CD8-positive, alpha-beta memory T cell (primary cell): ENCODE measurements around the gene NUP188. TPM values are rescaled to one million over a fixed set of nuclear protein-coding genes. Genes with fewer than 3 reads are reported as not detected.

Source experiments
- CTCF ChIA-PET: fragments of 350-600 bp; sonication (Branson Sonifier 250); formaldehyde crosslinking; loops from one replicate; lab custom pipeline; 2021; ENCODE audit warnings: antibody characterized with exemption; lab: Charles Lee
- POLR2A ChIA-PET: fragments of 350-600 bp; sonication (Branson Sonifier 250); formaldehyde crosslinking; loops from one replicate; lab custom pipeline; 2021; ENCODE audit warnings: antibody characterized with exemption; lab: Charles Lee
- DNase-seq, 5 donors: peaks; one replicate each; pipeline versions ENCODE4 v3.0.0 to v3.0.0-alpha.2; 2020 to 2022; ENCODE audit warnings: mixed read lengths in 1 of 5
- H3K27ac ChIP-seq: one replicate; pipeline ENCODE4 v1.7.0; 2013; ENCODE audit warnings: low read depth, mild to moderate bottlenecking, low read length, moderate library complexity
- H3K27me3 ChIP-seq: 2 replicates; pipeline ENCODE4 v1.7.0; 2013; ENCODE audit warnings: low read length, mild to moderate bottlenecking; ENCODE audit not compliant: insufficient read depth, poor library complexity, severe bottlenecking
- H3K36me3 ChIP-seq: 2 replicates; pipeline ENCODE4 v1.7.0; 2013; ENCODE audit warnings: mild to moderate bottlenecking, low read length, moderate library complexity; ENCODE audit not compliant: insufficient read depth
- H3K4me1 ChIP-seq: 2 replicates; pipeline ENCODE4 v1.7.0; 2013; ENCODE audit warnings: mild to moderate bottlenecking, low read length, moderate library complexity; ENCODE audit not compliant: insufficient read depth
- H3K4me3 ChIP-seq: 2 replicates; pipeline ENCODE4 v1.7.0; 2013; ENCODE audit warnings: mild to moderate bottlenecking, low read length
- H3K9me3 ChIP-seq: 2 replicates; pipeline ENCODE4 v1.7.0; 2013; ENCODE audit warnings: mild to moderate bottlenecking, low read length
- H3K27ac Mint-ChIP-seq, 8 donors: one replicate each; pipeline ENCODE4 v1.8.0; 2020 to 2021; ENCODE audit warnings: mixed read lengths in 8 of 8, mild to moderate bottlenecking in 6 of 8, inconsistent platforms in 3 of 8, moderate library complexity in 3 of 8
- H3K27me3 Mint-ChIP-seq, 2 donors: one replicate each; pipeline ENCODE4 v1.8.0; 2020 to 2021; ENCODE audit warnings: mixed read lengths in 2 of 2, mild to moderate bottlenecking in 1 of 2, moderate library complexity in 1 of 2
- H3K36me3 Mint-ChIP-seq, 3 donors: one replicate each; pipeline ENCODE4 v1.8.0; 2020 to 2021; ENCODE audit warnings: mixed read lengths in 3 of 3, inconsistent platforms in 1 of 3, mild to moderate bottlenecking in 1 of 3
- H3K4me1 Mint-ChIP-seq, 3 donors: one replicate each; pipeline ENCODE4 v1.8.0; 2020 to 2021; ENCODE audit warnings: mixed read lengths in 3 of 3, inconsistent platforms in 1 of 3, mild to moderate bottlenecking in 1 of 3
- H3K4me3 Mint-ChIP-seq, 7 donors: one replicate each; pipeline ENCODE4 v1.8.0; 2020 to 2021; ENCODE audit warnings: mixed read lengths in 7 of 7, mild to moderate bottlenecking in 6 of 7, moderate library complexity in 4 of 7, inconsistent platforms in 2 of 7
- H3K9me3 Mint-ChIP-seq, 5 donors: one replicate each; pipeline ENCODE4 v1.8.0; 2020 to 2022; ENCODE audit warnings: mixed read lengths in 5 of 5, mild to moderate bottlenecking in 3 of 5, moderate library complexity in 2 of 5, inconsistent platforms in 1 of 5
- polyA plus RNA-seq: library from polyadenylated mRNA; unstranded; fragments of 300-500 nt; fragmentation: Illumina TruSeq; gene quantifications from one replicate; pipeline ENCODE4 v1.2.3, GENCODE V29; 2021
- total RNA-seq, 2 experiments: library from RNA; stranded (reverse); gene quantifications; one replicate each; pipeline ENCODE4 v1.2.3, GENCODE V29; 2021

NUP188 gene
- total and polyA plus RNA-seq, 3 experiments from 2014 or later, result 41.3 to 150 (median 144) TPM

- Mint-ChIP-seq H3K27me3 (no peaks in the 10 kb centered on the region), H3K36me3 (peaks cover 0 to 82% (median 4%) of the 10 kb centered on the region in 3 donors), H3K4me1 (no peaks in the 10 kb centered on the region), H3K9me3 (no peaks in the 10 kb centered on the region), H3K27ac (peak overlapping the region in 1 of 8 donors; percentile 51), H3K4me3 (no peak overlapping the region)
- Histone ChIP-seq H3K4me3 (no peak overlapping the region), H3K4me1 (no peaks in the 10 kb centered on the region), H3K36me3 (peaks cover 4% of the 10 kb centered on the region), H3K27ac (no peak overlapping the region), H3K27me3 (no peaks in the 10 kb centered on the region), H3K9me3 (no peaks in the 10 kb centered on the region)
- POLR2A ChIA-PET, result no interaction called here
- CTCF ChIA-PET, result interaction anchor here (1.1 to 1.8 kb wide), 2 partner anchors 13 to 21 kb away, joined by 4 to 6 read pairs; partner anchors contain the start of gene SH3GLB2
- no peak for DNase-seq
Measured at GRCh38 chr9:129007035-129007765, 59.7 kb downstream of the NUP188 start.

DNA sequence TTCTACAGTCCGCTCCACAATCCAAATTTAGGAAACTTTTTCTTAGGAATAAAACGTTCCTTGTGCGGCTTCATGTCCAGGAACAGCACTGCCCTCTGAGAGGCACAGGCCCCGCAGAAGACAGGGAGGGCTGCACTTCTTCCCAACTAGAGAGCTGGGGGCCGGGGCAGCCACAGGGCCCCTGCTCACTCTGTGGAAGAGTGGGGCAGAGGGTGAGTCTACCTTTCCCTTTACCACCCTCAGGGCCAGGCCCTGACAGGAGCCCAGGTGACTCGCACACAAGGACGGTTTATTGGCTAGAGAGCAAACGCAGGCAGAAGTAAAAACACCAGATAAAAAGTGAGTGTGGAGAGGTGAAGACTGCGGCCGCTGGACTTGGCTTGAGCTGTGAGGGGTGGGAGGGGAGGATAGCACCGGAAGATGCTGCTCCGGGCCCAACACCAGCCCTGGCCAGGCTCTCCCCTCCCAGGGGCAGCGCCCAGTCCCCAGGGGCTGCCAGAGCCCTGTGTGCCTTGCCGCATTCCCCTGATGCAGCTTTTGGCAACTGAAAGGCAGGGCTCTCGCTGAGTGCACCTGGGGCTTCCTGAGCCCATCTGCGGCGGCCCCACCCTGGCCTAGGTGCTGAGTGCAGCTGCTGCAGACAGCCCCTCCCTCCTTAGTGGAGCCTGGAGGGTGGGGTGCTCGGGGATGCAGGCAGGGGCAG, 60.4 kb downstream of the NUP188 start:
- CTCF ChIA-PET, result interaction anchor here (1.1 to 1.8 kb wide), 2 partner anchors 12 to 20 kb away, joined by 4 to 6 read pairs; partner anchors contain the start of gene SH3GLB2
- H3K36me3 ChIP-seq, result no peaks in the 10 kb centered on the region
- no peaks in the 10 kb centered on the region for H3K27me3 ChIP-seq
- no peak for DNase-seq
- no peaks in the 10 kb centered on the region for H3K4me1 ChIP-seq
- POLR2A ChIA-PET, result no interaction called here
- H3K36me3 Mint-ChIP-seq, result peaks cover 0 to 82% (median 0%) of the 10 kb centered on the region in 3 donors
- no peaks in the 10 kb centered on the region for H3K27me3 Mint-ChIP-seq
- peak overlapping the region in 1 of 8 donors; percentile 80 for H3K27ac Mint-ChIP-seq
- no peaks in the 10 kb centered on the region for H3K4me1 Mint-ChIP-seq
- no peaks in the 10 kb centered on the region for H3K9me3 ChIP-seq
- no peak overlapping the region for H3K4me3 ChIP-seq
- no peaks in the 10 kb centered on the region for H3K9me3 Mint-ChIP-seq
- H3K27ac ChIP-seq, result no peak overlapping the region
- no peak overlapping the region for H3K4me3 Mint-ChIP-seq

DNA sequence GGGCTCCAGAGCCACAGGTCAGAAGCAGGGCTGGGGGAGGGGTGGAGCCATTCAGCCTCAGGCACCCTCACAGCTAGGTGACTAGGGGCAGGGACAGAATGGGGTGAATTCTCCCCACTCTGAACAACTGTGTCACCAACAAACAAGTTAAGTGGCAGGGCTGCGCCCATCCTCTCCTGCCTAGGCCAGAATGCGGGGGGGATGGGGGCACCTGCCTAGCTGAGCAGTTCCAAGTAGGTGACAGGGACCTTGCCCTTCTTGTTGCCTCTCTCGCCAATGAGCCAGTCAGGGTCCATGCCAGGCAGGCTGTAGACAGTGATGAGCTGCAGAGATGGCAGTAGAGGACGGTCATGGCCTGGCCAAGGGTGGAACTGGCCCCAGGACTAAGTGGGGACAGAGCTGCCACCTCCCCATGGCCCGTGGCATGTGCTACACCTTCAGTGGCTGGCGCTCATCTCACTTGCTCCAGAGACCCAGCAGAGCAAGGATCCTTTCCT, 61.0 kb downstream of the NUP188 start:
- H3K27ac Mint-ChIP-seq, result no peak overlapping the region
- POLR2A ChIA-PET, result no interaction called here

DNA sequence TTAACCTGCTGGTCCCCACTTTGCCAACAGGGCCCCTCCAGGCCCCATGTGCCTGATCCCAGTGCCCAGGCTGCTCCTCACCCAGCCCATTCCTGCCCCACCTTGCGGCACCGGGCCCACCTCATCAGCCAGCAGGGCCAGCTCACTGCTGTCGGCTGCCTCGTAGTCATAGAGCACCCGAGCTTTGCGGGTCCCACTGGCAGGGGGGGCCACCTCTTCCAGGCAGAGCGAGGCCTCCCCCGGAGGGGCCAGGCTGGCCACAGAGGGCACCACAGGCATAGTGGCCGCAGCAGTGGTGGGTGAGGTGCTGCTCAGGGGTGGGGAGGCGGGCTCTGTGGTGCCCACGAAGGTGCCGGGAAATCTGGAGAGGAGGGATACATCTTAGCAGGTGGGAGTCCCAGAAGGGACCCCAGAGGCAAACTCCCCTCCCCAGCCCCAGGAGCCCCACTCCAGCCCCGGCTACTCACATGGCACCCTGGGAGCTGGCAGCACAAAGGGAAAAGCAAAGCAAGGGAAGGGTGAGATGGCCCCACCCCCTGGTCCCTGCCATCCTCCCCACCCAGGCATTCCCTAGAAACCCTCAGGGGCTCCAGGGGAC, 61.6 kb downstream of the NUP188 start:
- Mint-ChIP-seq H3K27me3 (no peaks in the 10 kb centered on the region), H3K36me3 (peaks cover 0 to 84% (median 0%) of the 10 kb centered on the region in 3 donors), H3K4me1 (no peaks in the 10 kb centered on the region), H3K9me3 (no peaks in the 10 kb centered on the region), H3K4me3 (no peak overlapping the region), H3K27ac (no peak overlapping the region)
- H3K9me3 ChIP-seq, result no peaks in the 10 kb centered on the region
- ChIA-PET POLR2A (no interaction called here), CTCF (no interaction called here)
- H3K4me1 ChIP-seq, result no peaks in the 10 kb centered on the region
- H3K27me3 ChIP-seq, result no peaks in the 10 kb centered on the region
- no peaks in the 10 kb centered on the region for H3K36me3 ChIP-seq
- H3K4me3 ChIP-seq, result no peak overlapping the region
- no peak for DNase-seq
- H3K27ac ChIP-seq, result no peak overlapping the region

More for the DNA sequence above, 61.0 kb downstream of the NUP188 start:
- Histone ChIP-seq H3K9me3 (no peaks in the 10 kb centered on the region), H3K4me3 (no peak overlapping the region), H3K36me3 (no peaks in the 10 kb centered on the region), H3K27ac (no peak overlapping the region), H3K4me1 (no peaks in the 10 kb centered on the region), H3K27me3 (no peaks in the 10 kb centered on the region)
- Mint-ChIP-seq H3K9me3 (no peaks in the 10 kb centered on the region), H3K4me1 (no peaks in the 10 kb centered on the region), H3K27me3 (no peaks in the 10 kb centered on the region), H3K36me3 (peaks cover 0 to 82% (median 0%) of the 10 kb centered on the region in 3 donors), H3K4me3 (no peak overlapping the region)
- CTCF ChIA-PET, result no interaction called here
- DNase-seq, result no peak

DNA sequence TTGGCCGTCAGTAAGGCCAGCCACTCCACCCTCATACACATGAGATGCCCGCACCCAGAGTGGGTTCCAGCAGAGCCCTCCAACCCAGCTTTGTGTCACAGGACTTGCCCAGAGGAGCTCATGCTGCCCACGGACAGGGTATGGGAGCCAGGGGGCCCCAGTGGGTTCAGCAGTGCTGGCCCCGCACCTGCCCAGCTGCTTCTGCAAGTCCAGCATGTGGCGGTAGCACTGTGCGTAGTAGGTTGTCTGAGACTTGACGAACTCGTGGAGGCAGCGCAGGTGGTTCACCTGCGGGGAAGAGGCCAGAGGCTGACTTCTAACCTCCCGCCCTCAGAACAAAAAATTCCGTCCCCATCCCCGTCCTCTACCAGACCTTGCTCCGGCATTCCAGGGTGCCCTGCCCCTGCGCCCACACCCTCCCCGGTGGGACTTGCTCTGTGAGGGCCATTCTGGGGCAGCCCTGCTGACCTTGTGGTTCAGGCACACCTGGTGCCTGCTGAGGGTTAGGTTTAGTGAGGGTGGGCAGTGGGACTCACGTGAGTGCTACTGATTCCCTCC, 62.2 kb downstream of the NUP188 start:
- Histone ChIP-seq H3K27me3 (no peaks in the 10 kb centered on the region), H3K4me1 (no peaks in the 10 kb centered on the region), H3K27ac (no peak overlapping the region), H3K36me3 (peaks cover 2% of the 10 kb centered on the region), H3K9me3 (no peaks in the 10 kb centered on the region), H3K4me3 (no peak overlapping the region)
- Mint-ChIP-seq H3K9me3 (no peaks in the 10 kb centered on the region), H3K27me3 (no peaks in the 10 kb centered on the region), H3K4me3 (no peak overlapping the region), H3K36me3 (peaks cover 0 to 85% (median under 1%) of the 10 kb centered on the region in 3 donors), H3K27ac (no peak overlapping the region), H3K4me1 (no peaks in the 10 kb centered on the region)
- ChIA-PET CTCF (no interaction called here), POLR2A (no interaction called here)
- no peak for DNase-seq

DNA sequence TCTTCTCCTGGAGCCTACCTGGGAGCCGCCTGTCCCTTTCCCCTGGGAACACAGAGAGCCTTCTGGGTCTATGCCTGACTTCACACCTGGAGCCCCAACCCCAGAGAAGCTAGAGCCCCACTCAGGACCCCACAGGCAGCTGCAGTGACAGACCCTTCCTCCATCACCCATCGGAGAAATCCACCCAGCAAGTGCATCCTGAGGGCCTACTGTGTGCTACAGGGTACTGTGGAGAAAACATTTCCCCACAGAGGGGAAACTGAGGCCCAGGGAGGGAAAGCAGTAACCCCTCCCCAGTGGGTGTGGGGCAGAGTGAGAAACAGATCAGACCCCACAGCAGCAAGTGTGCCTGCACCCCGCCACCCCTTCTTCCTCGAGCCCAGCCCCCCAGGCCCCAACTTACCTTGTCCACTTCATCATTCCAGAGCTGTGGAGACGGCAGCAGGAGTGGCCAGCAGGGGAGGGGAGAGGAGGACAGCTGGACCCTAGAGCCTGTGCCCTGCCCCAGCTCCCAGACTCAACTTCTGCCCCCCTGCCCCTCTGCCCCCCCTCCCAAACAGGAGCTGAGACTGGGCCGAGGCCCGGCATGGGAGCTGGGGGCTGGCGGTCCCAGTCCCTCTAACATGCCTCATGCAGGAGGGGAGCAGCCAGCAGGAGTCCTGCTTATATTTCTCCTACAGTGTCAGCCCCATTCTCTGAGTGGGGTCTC, 62.9 kb downstream of the NUP188 start:
- no peaks in the 10 kb centered on the region for H3K9me3 Mint-ChIP-seq
- H3K4me1 Mint-ChIP-seq, result no peaks in the 10 kb centered on the region
- Histone ChIP-seq H3K4me3 (no peak overlapping the region), H3K9me3 (no peaks in the 10 kb centered on the region), H3K27ac (no peak overlapping the region), H3K27me3 (no peaks in the 10 kb centered on the region), H3K36me3 (peaks cover 6% of the 10 kb centered on the region), H3K4me1 (no peaks in the 10 kb centered on the region)
- ChIA-PET CTCF (no interaction called here), POLR2A (no interaction called here)
- H3K36me3 Mint-ChIP-seq, result peaks cover 0 to 85% (median 4%) of the 10 kb centered on the region in 3 donors
- H3K27ac Mint-ChIP-seq, result no peak overlapping the region
- DNase-seq, result no peak
- H3K27me3 Mint-ChIP-seq, result no peaks in the 10 kb centered on the region
- H3K4me3 Mint-ChIP-seq, result no peak overlapping the region

GRCh38 chr9:129011170-129011569, 63.7 kb downstream of the NUP188 start:
- Mint-ChIP-seq H3K36me3 (peaks cover 0 to 82% (median 4%) of the 10 kb centered on the region in 3 donors), H3K4me1 (no peaks in the 10 kb centered on the region), H3K27ac (peak overlapping the region in 1 of 8 donors; percentile 95), H3K9me3 (no peaks in the 10 kb centered on the region), H3K27me3 (no peaks in the 10 kb centered on the region), H3K4me3 (no peak overlapping the region)
- H3K36me3 ChIP-seq, result peaks cover 6% of the 10 kb centered on the region
- H3K4me1 ChIP-seq, result no peaks in the 10 kb centered on the region
- CTCF ChIA-PET, result no interaction called here
- DNase-seq, result no peak
- H3K9me3 ChIP-seq, result no peaks in the 10 kb centered on the region
- H3K27me3 ChIP-seq, result no peaks in the 10 kb centered on the region
- POLR2A ChIA-PET, result no interaction called here
- no peak overlapping the region for H3K4me3 ChIP-seq
- H3K27ac ChIP-seq, result no peak overlapping the region
